NCI-H187 (cell line): ENCODE data around the gene SPRYD4.
A peak's percentile ranks its signal among the peaks of the same experiment; 100 is the strongest.

Source experiments
- DNase-seq, 2 experiments: peaks; one replicate each; lab custom pipeline; 2025; lab: John Stamatoyannopoulos, UW

Gene SPRYD4

GRCh38 chr12:56521590-56522371, 53.4 kb downstream of the SPRYD4 start, which contains the start of gene RBMS2:
Gene RBMS2, plus strand, starts transcription at chr12:56521820. Its CDS starts 204 bp downstream, at chr12:56522024.
- DNase-seq: peak; percentile 24 to 35

- no peak for DNase-seq
Observed at GRCh38 chr12:56522411-56523193, 54.2 kb downstream of the SPRYD4 start.

GRCh38 chr12:56528846-56529245, 60.5 kb downstream of the SPRYD4 start:
- no peak for DNase-seq
